ENCODE measurements around the gene AK1. TPM values are rescaled to one million over a fixed set of nuclear protein-coding genes. Genes with fewer than 3 reads are reported as not detected.

Gene AK1
- total and polyA plus RNA-seq, 2 of the 13 experiments (the other 11 are each of a cell fraction or from before 2014, with no cell fraction given) = 19.1 to 32.8 TPM

- TF ChIP-seq ATF7 (IDR thresholded peaks at IDR 0.05) (no peak), ATF7 (CRISPR knock-in tag; IDR thresholded peaks at IDR 0.05) (no peak), POLR2G (IDR thresholded peaks at IDR 0.05; ENCODE audit: low read depth, low read length) (no peak), ZNF644 (CRISPR knock-in tag; IDR thresholded peaks at IDR 0.05; ENCODE audit: low read depth) (no peak), ZMYM2 (CRISPR knock-in tag; IDR thresholded peaks at IDR 0.05) (no peak; the same call in 1 of the 2 replicates), MAF1 (CRISPR knock-in tag; IDR thresholded peaks at IDR 0.05; ENCODE audit: borderline replicate concordance) (no peak), ZNF768 (CRISPR knock-in tag; IDR thresholded peaks at IDR 0.05) (peak; percentile 49; the same call in 1 of the 2 replicates), YEATS4 (CRISPR knock-in tag; IDR thresholded peaks at IDR 0.05; ENCODE audit: borderline replicate concordance) (peak; percentile 63), SYNCRIP (IDR thresholded peaks at IDR 0.05; ENCODE audit: insufficient read depth, low read depth, low read length) (no peak), SRF (IDR thresholded peaks at IDR 0.05; ENCODE audit: low read depth, low read length) (no peak), CBFB (CRISPR knock-in tag; IDR thresholded peaks at IDR 0.05) (no peak), ZNF282 (IDR thresholded peaks at IDR 0.05; ENCODE audit: partially characterized antibody) (no peak), ARHGAP35 (CRISPR knock-in tag; IDR thresholded peaks at IDR 0.05; ENCODE audit: borderline replicate concordance) (no peak), CREB3 (CRISPR knock-in tag; IDR thresholded peaks at IDR 0.05) (no peak), ZNF674 (CRISPR knock-in tag; IDR thresholded peaks at IDR 0.05; ENCODE audit: low read depth) (no peak), ZSCAN12 (CRISPR knock-in tag; IDR thresholded peaks at IDR 0.05) (no peak), SPEN (CRISPR knock-in tag; IDR thresholded peaks at IDR 0.05; ENCODE audit: low read depth) (0 out of 2 replicates have a peak, but pooled peaks have one; percentile 31), BHLHE40 (IDR thresholded peaks at IDR 0.05; ENCODE audit: low read length) (peak; percentile 42; the same call in 1 of the 2 replicates), FOXC1 (CRISPR knock-in tag; IDR thresholded peaks at IDR 0.05; ENCODE audit: borderline replicate concordance) (no peak), ZIK1 (CRISPR knock-in tag; IDR thresholded peaks at IDR 0.05; ENCODE audit: borderline replicate concordance, low read depth) (peak; percentile 51; the same call in 1 of the 2 replicates), PAXIP1 (CRISPR knock-in tag; conservative IDR thresholded peaks at IDR 0.05) (peak; percentile 29; the same call in 1 of the 2 replicates), ZNF414 (CRISPR knock-in tag; IDR thresholded peaks at IDR 0.05) (no peak), ZBTB1 (CRISPR knock-in tag; IDR thresholded peaks at IDR 0.05; ENCODE audit: borderline replicate concordance) (no peak), NFATC3 (CRISPR knock-in tag; IDR thresholded peaks at IDR 0.05) (no peak), SALL2 (CRISPR knock-in tag; IDR thresholded peaks at IDR 0.05) (peak; percentile 55; the same call in 1 of the 2 replicates)
Observed at GRCh38 chr9:127825319-127826051, 52.0 kb downstream of the AK1 start (continued).

All from HepG2 (cell line).